GM06990 (cell line): Measurements from ENCODE around the gene DMAC2.

ENCODE experiments used
- DNase-seq: peaks from one replicate; pipeline ENCODE4 v3.0.0-alpha.2; 2011; ENCODE audit not compliant: insufficient read length; ENCODE audit errors: extremely low read depth
- H3K27me3 ChIP-seq: replicated peaks from 2 replicates; pipeline ENCODE4 v1.6.0; 2011; ENCODE audit warnings: low read length; ENCODE audit not compliant: control insufficient read depth, insufficient read depth
- H3K36me3 ChIP-seq: 2 replicates; pipeline ENCODE4 v1.5.1; 2011; ENCODE audit warnings: low read length; ENCODE audit not compliant: control insufficient read depth, insufficient read depth
- H3K4me3 ChIP-seq: replicated peaks from 2 replicates; pipeline ENCODE4 v1.5.1; 2011; ENCODE audit warnings: low read depth, mild to moderate bottlenecking, control low read depth, low read length
- CTCF ChIP-seq: IDR thresholded peaks from 2 replicates; pipeline ENCODE4 v1.5.1; 2011; ENCODE audit warnings: low read length, control low read depth, mild to moderate bottlenecking, inconsistent platforms; ENCODE audit not compliant: insufficient read depth, poor library complexity, severe bottlenecking

Gene DMAC2

DNA sequence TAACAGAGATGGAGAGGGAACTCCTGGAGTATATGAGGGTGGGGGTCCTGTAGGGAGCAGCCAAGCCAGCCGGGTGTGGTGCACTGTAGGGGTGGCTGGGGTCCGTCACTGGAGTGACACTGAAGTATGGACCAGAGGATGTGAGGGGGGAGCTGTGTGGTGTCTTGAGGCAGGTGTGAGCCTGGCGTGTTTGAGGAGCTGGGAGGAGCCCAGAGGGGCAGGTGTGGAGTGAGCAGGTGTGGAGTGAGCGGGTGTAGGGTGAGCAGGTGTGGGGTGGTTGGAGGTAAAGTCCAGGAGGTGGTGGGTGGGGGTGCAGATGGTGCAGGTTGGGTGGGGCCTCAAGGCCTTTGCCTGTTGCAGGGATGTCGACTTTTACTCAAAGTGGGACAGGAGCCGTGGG, 18.4 kb downstream of the DMAC2 start:
- H3K27me3 ChIP-seq = no peaks in the 10 kb centered on the region
- DNase-seq = no peak
- peaks cover 32% of the 10 kb centered on the region for H3K36me3 ChIP-seq
- no peak overlapping the region for H3K4me3 ChIP-seq
- no peak for TF ChIP-seq CTCF

- DNase-seq = no peak
- H3K27me3 ChIP-seq = no peaks in the 10 kb centered on the region
- no peak for TF ChIP-seq CTCF
- peaks cover 27% of the 10 kb centered on the region for H3K36me3 ChIP-seq
- no peak overlapping the region for H3K4me3 ChIP-seq
These were observed 19.4 kb downstream of the DMAC2 start for GRCh38 chr19:41420101-41420880.

GRCh38 chr19:41416194-41416674, 23.5 kb downstream of the DMAC2 start:
- Histone ChIP-seq H3K27me3 (no peaks in the 10 kb centered on the region), H3K4me3 (no peak overlapping the region), H3K36me3 (peaks cover 28% of the 10 kb centered on the region)
- DNase-seq = no peak
- no peak for TF ChIP-seq CTCF

DNA sequence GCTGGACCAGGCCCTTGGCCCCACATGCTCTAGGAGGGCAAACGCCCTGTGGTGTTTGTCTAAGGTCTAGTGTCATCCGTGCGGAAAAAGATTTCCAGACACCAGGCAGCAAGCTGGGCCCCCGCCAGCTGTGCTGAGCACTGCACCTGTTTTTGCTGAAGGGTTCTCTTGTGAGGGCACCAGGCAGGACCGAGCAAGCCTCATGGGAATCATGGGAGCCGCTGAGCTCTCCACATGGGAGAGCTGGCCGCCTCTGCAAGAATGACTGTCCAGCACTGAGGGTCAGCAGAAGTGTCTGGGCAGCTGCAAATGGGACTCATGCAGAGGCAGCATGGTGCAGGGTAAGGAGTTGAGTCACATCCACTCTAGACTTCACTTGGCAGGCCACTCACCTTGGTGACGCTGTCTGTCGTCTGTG, 24.5 kb downstream of the DMAC2 start:
- DNase-seq = no peak
- no peaks in the 10 kb centered on the region for H3K27me3 ChIP-seq
- peaks cover 25% of the 10 kb centered on the region for H3K36me3 ChIP-seq
- H3K4me3 ChIP-seq = no peak overlapping the region
- no peak for TF ChIP-seq CTCF

DNA sequence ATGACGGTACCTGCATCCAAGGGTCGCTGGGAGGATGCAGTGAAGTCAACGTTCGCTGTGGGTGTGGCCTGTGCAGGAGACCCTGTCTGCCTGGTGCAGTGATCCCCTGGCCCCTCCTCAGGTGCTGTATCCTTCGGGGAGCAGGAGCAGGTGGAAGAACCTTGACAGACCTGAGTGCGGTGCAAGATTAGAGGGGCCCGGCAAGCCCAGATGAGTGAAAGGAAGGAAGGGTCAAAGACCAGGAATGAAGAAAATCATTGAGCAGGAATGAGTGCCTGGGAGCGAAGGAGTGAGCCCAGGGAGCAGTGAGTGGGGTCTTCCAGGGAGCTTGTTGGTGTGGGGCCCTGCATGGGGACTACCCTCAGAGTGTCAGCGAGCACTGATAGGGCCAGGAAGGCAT, 25.3 kb downstream of the DMAC2 start:
- no peaks in the 10 kb centered on the region for H3K27me3 ChIP-seq
- peaks cover 23% of the 10 kb centered on the region for H3K36me3 ChIP-seq
- no peak overlapping the region for H3K4me3 ChIP-seq
- TF ChIP-seq CTCF = no peak
- DNase-seq = no peak

GRCh38 chr19:41413947-41414346, 25.8 kb downstream of the DMAC2 start:
- H3K4me3 ChIP-seq = no peak overlapping the region
- TF ChIP-seq CTCF = no peak
- peaks cover 20% of the 10 kb centered on the region for H3K36me3 ChIP-seq
- H3K27me3 ChIP-seq = no peaks in the 10 kb centered on the region
- DNase-seq = no peak
